CD4-positive, alpha-beta T cell treated with Interleukin-4 for 1 hour (primary cell): ENCODE data around the gene HSD17B11.
A peak's percentile ranks its signal among the peaks of the same experiment; 100 is the strongest.
"Not testable (repeated sequence)": the region's sequence is repeated elsewhere in the genome, so short reads cannot be mapped to it uniquely, and the experiment has no call there.

Experiments used
- DNase-seq, 2 donors: peaks; one replicate each; pipeline ENCODE4 v3.0.0-alpha.2; 2020 to 2022

The HSD17B11 gene, protein sequence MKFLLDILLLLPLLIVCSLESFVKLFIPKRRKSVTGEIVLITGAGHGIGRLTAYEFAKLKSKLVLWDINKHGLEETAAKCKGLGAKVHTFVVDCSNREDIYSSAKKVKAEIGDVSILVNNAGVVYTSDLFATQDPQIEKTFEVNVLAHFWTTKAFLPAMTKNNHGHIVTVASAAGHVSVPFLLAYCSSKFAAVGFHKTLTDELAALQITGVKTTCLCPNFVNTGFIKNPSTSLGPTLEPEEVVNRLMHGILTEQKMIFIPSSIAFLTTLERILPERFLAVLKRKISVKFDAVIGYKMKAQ

GRCh38 chr4:87390891-87391575, at the start of gene HSD17B11:
HSD17B11 (minus strand) TSS chr4:87391188; CDS start chr4:87391070, 118 bp downstream.
- peak; percentile 88 for DNase-seq

GRCh38 chr4:87433342-87433741, 42.4 kb upstream of the HSD17B11 start:
- DNase-seq = no peak

DNA sequence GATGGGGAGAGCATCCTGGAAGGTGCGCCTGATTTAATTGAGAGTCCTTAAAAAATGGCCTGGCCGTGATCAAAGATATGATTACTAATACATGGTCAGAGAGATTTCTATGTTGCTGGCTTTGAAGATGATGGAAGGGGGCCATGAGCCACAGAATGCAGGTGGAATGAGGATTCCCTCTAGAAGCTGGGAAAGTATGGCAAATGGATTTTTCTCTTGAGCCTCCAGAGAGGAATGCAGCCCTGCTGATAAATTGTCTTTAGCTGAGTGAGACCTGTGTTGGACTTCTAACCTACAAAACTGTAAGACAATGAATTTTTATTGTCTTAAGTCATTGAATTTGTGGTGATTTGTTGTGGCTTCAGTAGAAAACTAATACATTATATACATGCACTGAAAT, 39.0 kb upstream of the HSD17B11 start:
- DNase-seq = no peak

- DNase-seq = no peak
Observed at GRCh38 chr4:87428979-87429378, 38.0 kb upstream of the HSD17B11 start.

GRCh38 chr4:87427518-87427868, 36.5 kb upstream of the HSD17B11 start:
- DNase-seq = no peak

DNA sequence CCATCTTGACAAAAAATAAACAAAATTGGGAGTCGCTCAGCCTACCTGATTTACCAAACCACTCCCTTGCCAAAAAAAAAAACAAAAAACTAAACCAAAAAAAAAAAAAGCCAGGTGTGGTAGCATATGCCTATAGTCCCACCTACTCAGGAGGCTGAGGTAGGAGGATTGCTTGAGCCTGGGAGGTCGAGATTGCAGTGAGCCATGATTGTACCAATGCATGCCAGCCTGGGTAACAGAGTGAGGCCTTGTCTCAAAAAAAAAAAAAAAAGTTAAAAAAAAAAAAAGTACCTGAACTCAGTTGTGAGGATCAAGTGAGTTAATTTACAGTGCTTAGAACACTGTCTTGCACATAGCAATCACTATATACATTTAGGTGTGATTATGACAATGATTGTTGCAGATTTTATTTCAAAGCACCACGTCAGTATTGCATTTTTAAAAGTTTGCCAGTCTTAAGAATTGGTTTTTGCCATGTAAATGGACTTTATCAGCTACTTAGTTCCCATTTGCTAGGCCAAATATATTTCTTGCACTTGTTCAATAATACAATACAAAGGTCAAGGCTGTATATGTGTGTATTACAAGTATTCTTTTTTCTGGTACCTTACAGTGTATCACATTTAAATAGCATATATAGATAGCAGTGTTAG, 36.0 kb upstream of the HSD17B11 start:
- no peak for DNase-seq

DNA sequence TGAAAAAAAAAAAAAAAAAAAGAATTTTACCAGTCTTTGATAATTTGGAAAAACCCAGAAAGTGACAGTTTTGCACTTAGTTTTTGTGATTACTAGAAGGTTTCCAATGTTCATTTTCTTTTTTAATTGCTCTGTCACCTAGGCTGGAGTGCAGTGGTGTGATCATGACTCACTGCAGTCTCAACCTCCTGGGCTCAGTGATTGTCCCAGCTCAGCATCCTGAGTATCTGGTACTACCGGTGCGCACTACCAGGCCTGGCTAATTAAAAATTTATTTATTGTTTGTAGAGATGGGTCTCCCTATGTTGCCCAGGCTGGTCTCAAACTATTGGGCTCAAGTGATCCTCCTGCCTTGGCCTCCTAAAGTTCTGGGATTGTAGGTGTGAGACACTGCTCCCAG, 34.7 kb upstream of the HSD17B11 start:
- no peak for DNase-seq

GRCh38 chr4:87424099-87424543, 33.1 kb upstream of the HSD17B11 start:
- DNase-seq = not testable (repeated sequence)

- DNase-seq = peak in 1 of 2 donors; percentile 6
Observed at GRCh38 chr4:87423317-87424098, 32.5 kb upstream of the HSD17B11 start.

DNA sequence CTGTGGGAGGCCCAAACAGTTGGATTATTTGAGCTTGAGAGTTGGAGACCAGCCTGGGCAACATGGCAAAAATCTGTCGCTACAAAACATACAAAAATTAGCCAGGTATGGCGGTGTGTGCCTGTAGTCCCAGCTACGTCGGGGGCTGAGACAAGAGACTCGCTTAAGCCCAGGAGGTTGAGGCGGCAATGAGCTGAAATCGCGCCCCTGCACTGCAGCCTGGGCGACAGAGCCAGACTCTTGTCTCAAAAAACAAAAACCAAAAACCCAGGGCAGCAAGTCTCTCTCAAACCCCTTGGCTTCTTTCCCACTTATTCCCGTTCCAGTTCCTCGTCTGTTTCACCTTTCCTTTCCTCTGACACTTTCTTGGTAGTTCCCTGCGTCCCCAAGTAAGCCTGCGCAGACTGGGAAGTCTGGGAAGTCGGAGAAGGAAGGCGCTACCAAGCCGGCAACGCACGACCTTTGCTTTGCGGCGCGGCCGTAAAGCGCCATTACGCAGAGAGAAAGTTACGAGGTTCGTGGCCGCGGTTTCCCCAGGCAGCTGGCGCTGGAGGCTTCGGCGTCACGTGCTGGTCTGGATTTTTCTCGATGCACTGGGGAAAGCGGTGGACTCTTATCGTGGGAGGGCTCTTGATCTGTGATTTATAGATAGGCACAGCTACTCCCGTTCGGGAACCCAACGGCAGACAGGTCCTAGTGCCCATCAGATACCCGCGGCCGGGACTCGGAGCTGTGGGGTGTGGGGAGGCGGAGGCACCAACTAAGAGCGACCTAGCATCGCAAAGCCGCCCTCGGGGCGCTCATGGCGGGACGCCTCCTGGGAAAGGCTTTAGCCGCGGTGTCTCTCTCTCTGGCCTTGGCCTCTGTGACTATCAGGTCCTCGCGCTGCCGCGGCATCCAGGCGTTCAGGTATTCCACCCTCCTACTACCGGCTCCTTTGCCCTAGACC, 31.4 kb upstream of the HSD17B11 start, which contains the start of gene NUDT9:
Gene NUDT9 (plus strand): TSS at position 470 of the 949 bp plus-strand sequence. CDS start 333 bp downstream, at position 803.
- DNase-seq = peak; percentile 88 to 90

DNA sequence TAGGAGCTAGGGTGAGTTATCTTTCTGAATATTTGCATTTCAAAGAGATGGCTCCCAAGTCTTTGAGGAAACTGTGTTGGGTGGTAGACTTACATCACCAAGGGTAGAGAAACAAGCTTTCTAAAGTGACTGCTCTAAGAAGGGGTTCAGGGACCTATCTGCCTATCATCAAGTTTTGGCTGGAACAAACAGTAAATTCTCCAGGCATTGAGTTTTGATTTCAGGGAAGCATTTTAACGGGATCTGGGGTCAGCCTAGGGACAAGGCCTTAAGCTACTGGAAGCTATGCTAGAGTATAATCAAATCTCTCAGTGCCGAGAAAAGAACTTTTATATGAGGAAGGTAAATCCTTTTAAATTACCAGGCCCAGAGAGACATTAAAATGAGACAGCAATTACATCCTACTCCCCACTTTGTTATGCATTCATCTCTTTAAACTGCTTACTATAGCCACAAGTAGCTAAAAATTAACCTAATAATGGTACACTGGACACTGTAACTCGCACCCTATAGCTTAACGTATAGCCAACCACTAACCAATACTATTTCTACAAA, 29.4 kb upstream of the HSD17B11 start:
- DNase-seq = no peak

- DNase-seq = no peak
Observed at GRCh38 chr4:87419578-87420249, 28.7 kb upstream of the HSD17B11 start.

- DNase-seq = not testable (repeated sequence)
Observed at GRCh38 chr4:87418410-87418809, 27.4 kb upstream of the HSD17B11 start.

DNA sequence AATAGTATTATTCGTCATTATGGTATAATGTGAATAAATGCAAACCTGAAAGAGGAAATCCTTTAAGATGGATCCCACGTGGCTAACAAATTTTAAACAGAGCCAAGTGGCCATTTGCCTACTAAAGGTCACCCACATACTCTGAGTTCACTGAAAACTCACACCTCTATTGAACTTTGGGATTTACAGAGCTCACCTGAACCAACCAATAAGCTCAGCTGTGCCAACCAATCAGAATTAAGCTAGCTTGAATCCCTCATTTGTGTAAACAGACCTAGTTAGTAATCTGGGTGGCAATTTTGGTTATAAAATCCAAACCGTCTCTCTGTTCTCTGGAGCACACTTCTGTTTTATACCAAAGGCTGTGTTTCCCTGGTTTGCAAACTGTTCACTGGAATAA, 26.0 kb upstream of the HSD17B11 start:
- DNase-seq = no peak

GRCh38 chr4:87414816-87415215, 23.8 kb upstream of the HSD17B11 start:
- no peak for DNase-seq

- no peak for DNase-seq
Observed at GRCh38 chr4:87410679-87411078, 19.7 kb upstream of the HSD17B11 start.

DNA sequence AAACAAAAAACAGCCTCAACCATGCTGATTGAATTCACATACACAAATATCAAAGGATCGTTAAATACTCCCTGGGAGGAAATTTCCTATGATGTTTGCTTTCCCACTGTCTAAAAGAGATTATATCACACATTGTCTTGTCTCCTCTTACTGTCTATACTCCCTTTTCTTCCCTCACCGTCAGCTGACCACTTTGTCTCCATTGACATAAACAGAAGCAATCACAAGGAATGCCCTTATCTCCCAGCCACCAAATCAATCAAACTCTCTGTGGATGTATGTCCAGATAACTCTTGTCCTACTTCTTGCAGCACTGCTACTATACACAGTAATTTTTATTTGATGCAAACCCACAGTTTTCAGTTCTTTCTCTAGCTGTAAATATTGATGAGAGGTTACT, 19.2 kb upstream of the HSD17B11 start:
- no peak for DNase-seq

DNA sequence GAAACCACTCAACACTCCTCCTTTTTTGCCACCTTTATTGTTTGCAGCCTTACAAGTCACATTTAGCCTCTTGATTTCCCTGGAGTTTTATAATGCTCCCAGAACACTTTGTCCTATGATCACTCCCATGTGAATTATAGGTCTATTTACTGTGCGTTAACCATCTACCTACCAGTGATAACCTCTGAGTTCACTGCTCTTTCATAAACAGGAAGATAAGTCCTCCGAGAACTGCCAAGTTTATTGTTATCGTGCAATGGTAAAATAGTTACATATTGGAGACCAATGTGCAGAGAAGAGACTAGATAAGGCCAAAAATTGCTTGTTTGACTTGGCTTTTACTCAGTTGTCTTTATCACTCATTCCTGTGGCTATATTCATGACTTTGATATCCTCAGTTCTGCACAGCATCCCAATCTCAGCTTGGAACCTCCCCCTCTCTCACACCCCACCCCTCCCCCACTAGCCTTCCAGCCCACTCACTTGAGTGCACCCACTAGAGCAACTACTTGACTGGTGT, 18.5 kb upstream of the HSD17B11 start:
- no peak for DNase-seq

DNA sequence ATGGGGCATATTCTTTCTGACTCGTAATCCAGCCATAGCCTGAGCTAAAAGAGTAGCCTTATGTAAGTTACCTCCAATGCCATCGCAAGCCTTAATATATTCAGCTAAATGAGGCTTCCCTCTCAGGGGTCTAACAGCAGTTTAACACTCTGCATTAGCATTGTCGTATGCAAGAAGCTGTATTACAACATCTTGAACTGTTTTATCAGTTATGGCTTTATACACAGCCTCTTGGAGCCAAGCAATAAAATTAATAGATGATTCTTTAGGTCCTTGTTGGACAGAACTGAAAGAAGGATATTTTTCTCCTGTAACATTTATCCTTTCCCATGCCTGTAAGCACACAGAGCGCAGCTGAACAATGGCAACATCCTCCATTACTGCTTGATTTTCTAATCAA, 15.9 kb upstream of the HSD17B11 start:
- DNase-seq = not testable (repeated sequence)

DNA sequence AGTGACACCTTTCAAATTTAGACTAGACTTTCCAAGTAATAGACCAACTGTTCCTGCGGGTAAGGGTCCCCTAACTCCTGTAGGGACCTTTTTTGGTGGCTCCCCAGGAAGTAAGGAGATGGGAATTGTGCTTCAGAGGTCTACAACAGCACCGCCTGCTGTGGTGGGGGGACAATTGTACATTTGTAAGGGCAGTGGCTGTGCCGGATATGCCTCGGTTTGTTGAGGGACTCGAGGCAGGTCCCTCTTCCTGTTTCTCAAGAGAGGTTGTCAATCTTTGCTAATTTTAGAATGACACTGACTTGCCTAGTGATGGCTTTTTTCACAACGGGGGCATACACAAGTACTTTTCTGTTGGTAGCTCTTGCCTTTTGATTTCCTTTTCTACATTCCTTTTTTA, 15.5 kb upstream of the HSD17B11 start:
- no peak for DNase-seq
